PFSK-1 (cell line): ENCODE data around the gene BABAM2.

ENCODE experiments used
- FOXP2 ChIP-seq: optimal IDR thresholded peaks from 2 replicates; pipeline ENCODE3; 2011; ENCODE audit warnings: borderline replicate concordance, control low read depth, inconsistent platforms; ENCODE audit not compliant: insufficient read depth; ENCODE audit errors: extremely low read length, extremely low read depth
- POLR2AphosphoS5 ChIP-seq: IDR thresholded peaks from 2 replicates; pipeline ENCODE4 v1.6.1; 2012; ENCODE audit warnings: low read depth, mild to moderate bottlenecking, control low read depth, low read length, moderate library complexity
- REST ChIP-seq, 2 experiments: IDR thresholded peaks; 2 replicates each; pipeline versions ENCODE4 v1.6.1 to v1.8.0; 2011 to 2012; ENCODE audit warnings: low read depth in 2 of 2, low read length in 2 of 2, control low read depth in 1 of 2, inconsistent platforms in 1 of 2, mild to moderate bottlenecking in 1 of 2, moderate library complexity in 1 of 2; ENCODE audit not compliant: insufficient read depth in 1 of 2
- SIN3A ChIP-seq: IDR thresholded peaks from 2 replicates; pipeline ENCODE4 v1.6.1; 2012; ENCODE audit warnings: mild to moderate bottlenecking, low read length, moderate library complexity, borderline replicate concordance; ENCODE audit not compliant: insufficient read depth
- TAF1 ChIP-seq: IDR thresholded peaks from 2 replicates; pipeline ENCODE4 v1.6.1; 2012; ENCODE audit warnings: low read length, control low read depth, borderline replicate concordance; ENCODE audit not compliant: insufficient read depth

BABAM2 gene

DNA sequence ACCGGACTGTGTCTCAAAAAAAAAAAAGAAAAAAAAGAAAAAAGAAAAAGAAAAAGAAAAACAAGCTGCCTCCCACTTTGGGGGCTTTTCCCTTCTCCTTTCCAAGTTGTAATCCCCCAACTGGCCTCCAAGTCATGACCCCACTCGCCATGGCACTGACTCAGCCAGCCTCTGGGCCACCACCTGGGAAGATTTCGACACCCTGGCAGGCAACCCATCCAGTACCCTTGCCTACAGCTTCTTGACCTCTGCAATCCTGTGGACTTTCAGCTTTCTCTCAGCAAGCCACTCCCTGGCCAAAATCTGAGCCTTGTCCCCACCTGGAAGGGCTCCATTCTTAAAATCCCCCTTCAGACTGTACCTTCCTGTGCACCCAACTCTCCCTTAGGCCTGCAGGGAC is 479.8 kb downstream of the BABAM2 start:
- TF ChIP-seq REST (IDR thresholded peaks at IDR 0.05; ENCODE audit: insufficient read depth in 1 of 2, low read depth in 2 of 2, low read length in 2 of 2): no peak
- TF ChIP-seq SIN3A: no peak
- TF ChIP-seq POLR2AphosphoS5: no peak
- no peak for TF ChIP-seq TAF1
- TF ChIP-seq FOXP2: no peak

DNA sequence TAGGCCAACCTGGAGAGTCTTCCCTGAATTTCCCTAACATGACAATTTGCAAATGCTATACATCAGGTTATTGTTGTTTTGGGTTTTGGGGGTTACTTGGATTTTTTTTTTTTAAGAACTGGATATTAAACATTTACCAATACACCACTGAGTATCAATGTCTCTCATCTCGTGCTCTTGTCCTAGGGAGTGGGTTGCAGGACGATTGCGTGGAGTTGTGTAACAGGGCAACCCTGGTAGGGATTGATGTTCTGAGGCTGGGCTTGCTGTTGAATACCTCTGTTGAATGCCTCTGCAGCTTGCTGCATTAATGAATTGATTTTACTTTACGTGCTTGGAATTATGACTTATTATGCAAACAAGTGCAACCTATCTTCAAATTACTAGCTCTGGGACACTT is 483.3 kb downstream of the BABAM2 start:
- TF ChIP-seq POLR2AphosphoS5 (no peak), REST (IDR thresholded peaks at IDR 0.05; ENCODE audit: insufficient read depth in 1 of 2, low read depth in 2 of 2, low read length in 2 of 2) (no peak), FOXP2 (no peak), SIN3A (no peak), TAF1 (no peak)

- TF ChIP-seq POLR2AphosphoS5: no peak
- TF ChIP-seq TAF1: no peak
- TF ChIP-seq FOXP2: no peak
- no peak for TF ChIP-seq REST (IDR thresholded peaks at IDR 0.05; ENCODE audit: insufficient read depth in 1 of 2, low read depth in 2 of 2, low read length in 2 of 2)
- TF ChIP-seq SIN3A: no peak
Measured at GRCh38 chr2:28374331-28374730, 483.8 kb downstream of the BABAM2 start.

- no peak for TF ChIP-seq REST (IDR thresholded peaks at IDR 0.05; ENCODE audit: insufficient read depth in 1 of 2, low read depth in 2 of 2, low read length in 2 of 2)
- no peak for TF ChIP-seq SIN3A
- TF ChIP-seq POLR2AphosphoS5: no peak
- no peak for TF ChIP-seq TAF1
Measured at GRCh38 chr2:28375236-28375635, 484.7 kb downstream of the BABAM2 start.

DNA sequence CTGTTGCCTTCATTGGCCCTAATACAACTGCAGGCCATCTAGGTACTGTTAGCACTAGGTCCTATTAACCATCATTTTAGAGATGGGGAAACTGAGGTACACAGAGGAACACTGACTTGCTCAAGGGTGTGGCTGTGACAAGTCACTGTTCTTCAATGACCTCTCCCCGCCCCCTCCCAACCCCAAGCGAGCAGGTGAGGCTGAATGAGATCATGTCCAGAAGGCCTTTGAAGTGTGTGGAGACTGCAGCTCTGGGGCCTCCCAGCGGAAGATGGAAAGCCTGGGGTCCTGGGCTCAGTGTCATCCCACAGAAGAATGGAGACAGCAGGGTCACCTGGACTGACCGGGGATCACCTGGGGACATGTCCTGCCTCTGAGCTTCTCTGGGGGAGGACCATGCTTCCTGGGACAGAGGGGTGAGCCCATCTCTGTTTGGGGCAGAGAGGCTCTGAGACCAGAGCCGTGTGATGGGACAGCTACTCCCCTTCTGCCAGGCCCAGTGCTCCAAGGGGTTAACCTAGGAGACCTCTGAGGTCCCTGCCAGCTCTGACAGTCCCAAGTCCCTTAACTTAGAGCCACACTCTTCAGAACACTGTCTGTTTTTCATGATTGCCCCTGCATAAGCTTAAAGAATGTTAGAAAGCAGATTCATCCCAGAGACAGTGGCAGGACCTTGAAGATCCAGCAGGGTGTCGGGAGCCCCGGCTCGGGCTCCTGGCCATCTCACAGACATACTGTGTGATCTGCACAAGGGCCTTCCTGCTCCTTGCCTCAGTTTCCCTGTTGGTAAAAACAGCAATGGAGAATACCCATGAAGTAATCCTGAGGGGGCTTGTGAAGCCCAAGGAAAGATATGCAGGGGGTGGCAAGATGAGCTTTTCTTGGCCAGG is 485.5 kb downstream of the BABAM2 start:
- TF ChIP-seq POLR2AphosphoS5 (no peak), TAF1 (no peak), REST (IDR thresholded peaks at IDR 0.05; ENCODE audit: insufficient read depth in 1 of 2, low read depth in 2 of 2, low read length in 2 of 2) (no peak), FOXP2 (no peak), SIN3A (no peak)
